GM10248 (cell line): ENCODE data around the gene LRRC59.
A peak's percentile ranks its signal among the peaks of the same experiment; 100 is the strongest.
"Not testable (repeated sequence)": the region's sequence is repeated elsewhere in the genome, so short reads cannot be mapped to it uniquely, and the experiment has no call there.

Source experiments
- CTCF ChIA-PET: fragments of 300-600 bp; sonication (Branson Sonifier 250); formaldehyde crosslinking; extraction: SDS; loops from one replicate; lab custom pipeline; 2021; ENCODE audit warnings: antibody characterized with exemption; lab: Yijun Ruan, JAX
- POLR2A ChIA-PET: fragments of 350-650 bp; sonication (Branson Sonifier 250); formaldehyde crosslinking; extraction: SDS; loops from one replicate; lab custom pipeline; 2020; ENCODE audit warnings: antibody characterized with exemption; lab: Yijun Ruan, JAX
- DNase-seq: peaks from one replicate; pipeline ENCODE4 v3.0.0; 2012; ENCODE audit errors: extremely low spot score
- TF ChIP-seq, protein P1 (sequence below): IDR thresholded peaks from 2 replicates; pipeline ENCODE4 v1.5.1; 2012; ENCODE audit warnings: mild to moderate bottlenecking, low read depth; ENCODE audit errors: extremely low read depth, missing control alignments, control extremely low read depth

Gene LRRC59

DNA sequence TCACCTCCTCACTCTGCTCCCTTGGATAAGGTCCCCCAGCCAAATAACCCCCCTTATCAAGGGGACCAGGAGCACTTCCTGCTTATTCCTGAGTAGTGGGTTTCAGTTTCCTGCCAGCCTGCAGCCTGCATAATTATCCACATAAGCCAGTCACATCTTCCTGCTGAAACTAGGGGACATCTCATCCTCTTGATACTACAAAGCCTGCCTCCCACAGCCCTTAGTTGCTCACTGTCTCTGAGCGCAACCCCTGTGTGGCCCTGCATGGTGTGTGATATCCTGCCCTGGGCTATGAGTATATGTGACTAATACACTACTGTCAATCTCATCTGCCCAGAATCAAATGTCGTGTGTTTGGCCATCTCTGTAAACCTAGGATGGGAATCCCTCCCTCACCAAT is 59.4 kb downstream of the LRRC59 start:
- CTCF ChIA-PET, result interaction anchor here (0.9 to 3.9 kb wide), 3 partner anchors 20 to 141 kb away, joined by 3 to 14 read pairs (median 4); partner anchors contain the start of gene RSAD1
- TF ChIP-seq, protein P1, sequence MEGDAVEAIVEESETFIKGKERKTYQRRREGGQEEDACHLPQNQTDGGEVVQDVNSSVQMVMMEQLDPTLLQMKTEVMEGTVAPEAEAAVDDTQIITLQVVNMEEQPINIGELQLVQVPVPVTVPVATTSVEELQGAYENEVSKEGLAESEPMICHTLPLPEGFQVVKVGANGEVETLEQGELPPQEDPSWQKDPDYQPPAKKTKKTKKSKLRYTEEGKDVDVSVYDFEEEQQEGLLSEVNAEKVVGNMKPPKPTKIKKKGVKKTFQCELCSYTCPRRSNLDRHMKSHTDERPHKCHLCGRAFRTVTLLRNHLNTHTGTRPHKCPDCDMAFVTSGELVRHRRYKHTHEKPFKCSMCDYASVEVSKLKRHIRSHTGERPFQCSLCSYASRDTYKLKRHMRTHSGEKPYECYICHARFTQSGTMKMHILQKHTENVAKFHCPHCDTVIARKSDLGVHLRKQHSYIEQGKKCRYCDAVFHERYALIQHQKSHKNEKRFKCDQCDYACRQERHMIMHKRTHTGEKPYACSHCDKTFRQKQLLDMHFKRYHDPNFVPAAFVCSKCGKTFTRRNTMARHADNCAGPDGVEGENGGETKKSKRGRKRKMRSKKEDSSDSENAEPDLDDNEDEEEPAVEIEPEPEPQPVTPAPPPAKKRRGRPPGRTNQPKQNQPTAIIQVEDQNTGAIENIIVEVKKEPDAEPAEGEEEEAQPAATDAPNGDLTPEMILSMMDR, result no peak
- POLR2A ChIA-PET, result no interaction called here
- no peak for DNase-seq

DNA sequence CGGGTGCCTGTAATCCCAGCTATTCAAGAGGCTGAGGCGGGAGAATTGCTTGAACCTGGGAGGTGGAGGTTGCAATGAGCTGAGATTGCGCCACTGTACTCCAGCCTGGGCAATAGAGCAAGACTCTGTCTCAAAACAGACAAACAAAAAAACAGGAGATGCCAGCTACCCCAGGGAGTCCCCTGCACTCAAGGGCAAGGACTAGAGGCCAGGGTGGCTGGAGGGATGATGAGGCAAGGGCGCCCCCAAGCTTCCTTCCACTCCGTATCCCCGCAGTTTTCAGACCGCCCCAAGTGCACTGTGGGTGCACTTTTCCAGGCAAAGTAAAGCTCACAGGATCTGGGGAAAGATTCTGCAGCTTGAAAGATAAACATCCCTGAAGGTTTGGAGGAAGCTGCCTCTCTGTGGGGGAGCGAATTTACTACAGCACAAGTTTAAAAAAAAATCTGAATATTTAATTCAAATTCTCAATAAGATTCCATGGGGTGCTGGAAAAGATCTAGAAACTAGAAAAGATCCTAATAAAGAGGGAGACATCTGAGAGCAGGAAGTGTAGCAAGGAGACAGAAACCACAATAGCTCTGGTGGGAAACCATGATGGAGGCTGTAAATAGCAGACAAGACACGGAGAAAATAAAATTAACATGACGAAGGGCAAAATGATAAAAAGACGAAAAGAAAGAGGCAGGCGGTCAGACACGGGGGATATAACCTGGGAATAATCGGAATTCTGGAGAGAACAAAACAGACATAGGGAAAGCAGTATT is 63.8 kb downstream of the LRRC59 start:
- POLR2A ChIA-PET, DNase-seq: not testable (repeated sequence)
- CTCF ChIA-PET, result interaction anchor here (0.7 to 2.2 kb wide), 5 partner anchors 11 to 171 kb away, joined by 3 to 13 read pairs (median 4); partner anchors contain the start of gene COL1A1
- TF ChIP-seq, protein P1, result peak; percentile 23

DNA sequence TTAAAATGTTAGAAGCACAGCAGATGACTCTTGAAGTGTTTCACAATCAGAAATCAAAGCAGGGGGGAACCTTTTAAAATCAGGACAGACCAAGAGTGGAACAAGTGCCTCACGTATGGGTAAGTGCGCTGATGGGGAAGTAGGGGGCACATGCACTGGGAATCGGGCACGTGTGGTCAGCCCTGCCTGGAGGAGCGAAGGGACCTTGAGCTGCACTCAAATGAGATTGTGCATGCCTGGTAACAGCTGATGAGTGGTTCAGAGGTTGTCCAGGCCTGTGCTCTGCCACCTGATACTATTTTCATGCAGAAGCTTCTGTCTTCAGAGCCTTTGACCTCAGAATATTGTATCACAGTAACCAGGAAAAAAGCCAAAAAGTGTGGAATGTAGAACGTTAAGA is 65.1 kb downstream of the LRRC59 start:
- TF ChIP-seq, protein P1, result no peak
- POLR2A ChIA-PET, result no interaction called here
- CTCF ChIA-PET, result interaction anchor here (1.6 to 2.2 kb wide), 3 partner anchors 10 to 131 kb away, joined by 5 to 13 read pairs (median 6); partner anchors contain the start of gene COL1A1
- DNase-seq, result no peak
